Left cardiac atrium (tissue), 4 donors: Measurements from ENCODE around the gene CCL5. TPM values are rescaled to one million over a fixed set of nuclear protein-coding genes. Genes with fewer than 3 reads are reported as not detected.
"Not testable (repeated sequence)": the region's sequence is repeated elsewhere in the genome, so short reads cannot be mapped to it uniquely, and the experiment has no call there.

Source experiments
- ATAC-seq, 2 donors: fragments of 200-7000 bp; cut with Tn5 transposase; one replicate each; pipeline ENCODE4 v1.9.1; 2020; ENCODE audit warnings: mild to moderate bottlenecking in 2 of 2, moderate library complexity in 2 of 2
- DNase-seq: peaks from one replicate; pipeline ENCODE4 v3.0.0-alpha.2; 2020
- intact Hi-C, 2 donors: fragments of 100-400 bp; cut with DNase I; formaldehyde crosslinking; loops; one replicate each; pipeline versions ENCODE4 v1.14.1 to v1.15.1; 2022 to 2023
- total RNA-seq, 2 donors: library from RNA; stranded (reverse); fragmentation: NEBNext Ultra II Directional; extraction: Animal tissue kit (Norgen Biotek cat#: 25700); gene quantifications; one replicate each; pipeline ENCODE4 v1.2.1, GENCODE V29; 2021
- donor health status: DM: no; HTN: yes; CAD: no.
- donor health status: DM: no; HTN: yes; CAD: no; lungs with severe emphysema.
- donor health status: DM: yes; HTN: yes; CAD: no.
- donor health status: Dilated cardiomyopathy.

Gene CCL5
- total RNA-seq, 2 donors from 2014 or later: 1.7 to 8.6 TPM

- ATAC-seq (no peak), DNase-seq (no peak)
- intact Hi-C loops: no loop called here
Observed at GRCh38 chr17:35900708-35901480, 20.7 kb upstream of the CCL5 start.

- intact Hi-C loops: no loop called here
- ATAC-seq: no peak
- DNase-seq: no peak
Observed at GRCh38 chr17:35900280-35900679, 20.1 kb upstream of the CCL5 start.

GRCh38 chr17:35898283-35899070 is 18.3 kb upstream of the CCL5 start:
- DNase-seq (no peak), ATAC-seq (peak in 1 of 2 donors; percentile 54)
- intact Hi-C loops: no loop called here

- intact Hi-C loops, DNase-seq, ATAC-seq: not testable (repeated sequence)
Observed at GRCh38 chr17:35897772-35898171, 17.6 kb upstream of the CCL5 start.

- intact Hi-C loops: no loop called here
- ATAC-seq: peak; percentile 41 to 43
- no peak for DNase-seq
Observed at GRCh38 chr17:35895636-35896587, 15.8 kb upstream of the CCL5 start.

- ATAC-seq (no peak), DNase-seq (no peak)
- intact Hi-C loops: no loop called here
Observed at GRCh38 chr17:35894206-35894605, 14.0 kb upstream of the CCL5 start.

- intact Hi-C loops: no loop called here
- ATAC-seq: no peak
Observed at GRCh38 chr17:35893751-35894150, 13.6 kb upstream of the CCL5 start.

GRCh38 chr17:35892091-35893035 is 12.2 kb upstream of the CCL5 start:
- intact Hi-C loops: no loop called here
- ATAC-seq (no peak), DNase-seq (no peak)

More at GRCh38 chr17:35893751-35894150, 13.6 kb upstream of the CCL5 start:
- DNase-seq: no peak

GRCh38 chr17:35891269-35891668 is 11.1 kb upstream of the CCL5 start:
- intact Hi-C loops: no loop called here
- ATAC-seq: no peak
- no peak for DNase-seq

- peak; percentile 65 to 80 for ATAC-seq
- intact Hi-C loops: no loop called here
- DNase-seq: no peak
Observed at GRCh38 chr17:35890774-35891155, 10.6 kb upstream of the CCL5 start.

- DNase-seq (peak; percentile 56), ATAC-seq (peak in 1 of 2 donors; percentile 9)
- intact Hi-C loops: no loop called here
Observed at GRCh38 chr17:35889818-35890773, 9.9 kb upstream of the CCL5 start.

GRCh38 chr17:35889241-35889640 is 9.1 kb upstream of the CCL5 start:
- DNase-seq (no peak), ATAC-seq (no peak)
- intact Hi-C loops: no loop called here

GRCh38 chr17:35878361-35878760 is 1.8 kb downstream of the CCL5 start:
- intact Hi-C loops: no loop called here
- DNase-seq: no peak
- no peak for ATAC-seq

- intact Hi-C loops: no loop called here
- ATAC-seq (no peak), DNase-seq (no peak)
Observed at GRCh38 chr17:35877345-35878029, 2.7 kb downstream of the CCL5 start.

GRCh38 chr17:35876534-35876933 is 3.6 kb downstream of the CCL5 start:
- DNase-seq (no peak), ATAC-seq (no peak)
- intact Hi-C loops: no loop called here

GRCh38 chr17:35875800-35876139 is 4.4 kb downstream of the CCL5 start:
- intact Hi-C loops: no loop called here

More at GRCh38 chr17:35875800-35876139, 4.4 kb downstream of the CCL5 start:
- DNase-seq (no peak), ATAC-seq (no peak)
